ENCODE data around the gene HSH2D. TPM values are rescaled to one million over a fixed set of nuclear protein-coding genes. Genes with fewer than 3 reads are reported as not detected.

The HSH2D gene
- total and polyA plus RNA-seq, 9 of the 15 experiments (the other 6 are each of a cell fraction or from before 2014, with no cell fraction given), result 0.03 to 1.1 (median 0.35) TPM; not detected in 1

- H3K79me2 ChIP-seq (ENCODE audit: control insufficient read depth, insufficient read depth, low read length), result no peaks in the 10 kb centered on the region
- H2AFZ ChIP-seq (ENCODE audit: low read depth, low read length), result no peak overlapping the region
- H3K27me3 ChIP-seq (ENCODE audit: control insufficient read depth in 2 of 2, insufficient read depth in 2 of 2, low read length in 2 of 2), result no peaks in the 10 kb centered on the region
- no peak overlapping the region for H3K4me3 ChIP-seq
- BruUV-seq (replicated peaks), result no TSS peak
- FAIRE-seq (no peak), DNase-seq (ENCODE audit: extremely low read depth in 1 of 4, low spot score in 3 of 4) (no peak), ATAC-seq (no peak)
- 47% methylated on average over 13 of the region's 13 CpGs for WGBS (ENCODE audit: insufficient coverage, low coverage, missing lambda C conversion rate)
- H3K36me3 ChIP-seq (ENCODE audit: control insufficient read depth, insufficient read depth, low read length), result no peaks in the 10 kb centered on the region
- no peaks in the 10 kb centered on the region; a peak in 2 of 5 replicates for H3K4me1 ChIP-seq (replicated peaks in 1 of 2; ENCODE audit: control insufficient read depth in 2 of 2, insufficient read depth in 2 of 2, low read length in 2 of 2)
- in situ Hi-C loops (cut with MboI), result no loop called here
- H3K9me1 ChIP-seq (ENCODE audit: control insufficient read depth, insufficient read depth, low read length), result no peaks in the 10 kb centered on the region
- H3K9me3 ChIP-seq (replicated peaks; ENCODE audit: control insufficient read depth, insufficient read depth, low read depth, low read length), result peaks cover 3% of the 10 kb centered on the region; the same call in 1 of the 2 replicates
- no peaks in the 10 kb centered on the region for H4K20me1 ChIP-seq (replicated peaks; ENCODE audit: control insufficient read depth, insufficient read depth, low read length)
- H3K9ac ChIP-seq (ENCODE audit: insufficient read depth in 1 of 2, low read depth in 2 of 2, low read length in 2 of 2), result no peak overlapping the region
- H3K27ac ChIP-seq (ENCODE audit: extremely low read depth, low read depth, low read length), result no peak overlapping the region
- ChIA-PET POLR2A (interaction anchor here (0.5 to 0.8 kb wide), 3 partner anchors 11 to 15 kb away, joined by 3 to 4 read pairs (median 3); no protein-coding TSS in a partner anchor), CTCF (ENCODE audit: low intra/inter-chr PET ratio) (no interaction called here)
- H3K4me2 ChIP-seq (ENCODE audit: insufficient read depth, low read length), result no peak overlapping the region
- intact Hi-C loops (cut with micrococcal nuclease), result no loop called here
- TF ChIP-seq NCOR1 (IDR thresholded peaks at IDR 0.05), result no peak
- no peak for TF ChIP-seq GATAD2A (IDR thresholded peaks at IDR 0.05)
- no peak for TF ChIP-seq ZBTB11 (CRISPR knock-in tag; IDR thresholded peaks at IDR 0.05)
- no peak for TF ChIP-seq HIVEP1 (CRISPR knock-in tag; IDR thresholded peaks at IDR 0.05)
- no peak for TF ChIP-seq ZFX (CRISPR knock-in tag; IDR thresholded peaks at IDR 0.05)
- no peak for TF ChIP-seq SMARCB1 (IDR thresholded peaks at IDR 0.05; ENCODE audit: insufficient read length, low read depth)
- no peak for TF ChIP-seq SMAD1 (IDR thresholded peaks at IDR 0.05; ENCODE audit: low read depth, low read length, partially characterized antibody)
- TF ChIP-seq HMGN3 (IDR thresholded peaks at IDR 0.05; ENCODE audit: borderline replicate concordance, extremely low read depth, insufficient read length, low read depth, low read length), result no peak
- TF ChIP-seq E4F1 (CRISPR knock-in tag; IDR thresholded peaks at IDR 0.05; ENCODE audit: borderline replicate concordance), result no peak
- TF ChIP-seq SAP30 (IDR thresholded peaks at IDR 0.05; ENCODE audit: borderline replicate concordance, insufficient read depth, low read depth, low read length, poor library complexity, severe bottlenecking), result no peak
- no peak for TF ChIP-seq CEBPB (tag; IDR thresholded peaks at IDR 0.05)
- TF ChIP-seq ESRRA (IDR thresholded peaks at IDR 0.05; ENCODE audit: borderline replicate concordance, low read depth), result 0 out of 2 replicates have a peak, but pooled peaks have one; percentile 24
- TF ChIP-seq KDM1A (IDR thresholded peaks at IDR 0.05), result 0 out of 4 replicates have a peak, but pooled peaks of 1 of the 2 experiments have one; percentile 16
- no peak for TF ChIP-seq PML (IDR thresholded peaks at IDR 0.05; ENCODE audit: low read length)
- TF ChIP-seq CHD4 (IDR thresholded peaks at IDR 0.05; ENCODE audit: insufficient read depth, insufficient replicate concordance, low read depth, low read length, poor library complexity, severe bottlenecking), result no peak
- 0 out of 2 replicates have a peak, but pooled peaks have one; percentile 23 for TF ChIP-seq ADNP (tag; IDR thresholded peaks at IDR 0.05)
These were observed 20.9 kb downstream of the HSH2D start for GRCh38 chr19:16164222-16164890.

Measured in K562 (cell line).